ENCODE measurements around the gene MARK2.

MARK2 gene

GRCh38 chr11:63920126-63920938, 81.4 kb downstream of the MARK2 start:
- no peak for DNase-seq (ENCODE audit: low read depth in 2 of 3, low spot score in 1 of 3)

- no peak for DNase-seq (ENCODE audit: low read depth in 2 of 3, low spot score in 1 of 3)
Measured at GRCh38 chr11:63920939-63921417, 82.1 kb downstream of the MARK2 start.

- DNase-seq (ENCODE audit: low read depth in 2 of 3, low spot score in 1 of 3) = no peak
Measured at GRCh38 chr11:63922673-63923192, 83.8 kb downstream of the MARK2 start.

- no peak for DNase-seq (ENCODE audit: low read depth in 2 of 3, low spot score in 1 of 3)
Measured at GRCh38 chr11:63923319-63923718, 84.4 kb downstream of the MARK2 start.

GRCh38 chr11:63929616-63930015, 90.7 kb downstream of the MARK2 start:
- no peak for DNase-seq (ENCODE audit: low read depth in 2 of 3, low spot score in 1 of 3)

GRCh38 chr11:63931045-63931444, 92.1 kb downstream of the MARK2 start:
- DNase-seq (ENCODE audit: low read depth in 2 of 3, low spot score in 1 of 3) = no peak

- DNase-seq (ENCODE audit: low read depth in 2 of 3, low spot score in 1 of 3) = no peak
Measured at GRCh38 chr11:63931876-63932275, 93.0 kb downstream of the MARK2 start.

- no peak for DNase-seq (ENCODE audit: low read depth in 2 of 3, low spot score in 1 of 3)
Measured at GRCh38 chr11:63933459-63933858, 94.5 kb downstream of the MARK2 start.

- no peak for DNase-seq (ENCODE audit: low read depth in 2 of 3, low spot score in 1 of 3)
Measured at GRCh38 chr11:63937713-63938478, 99.0 kb downstream of the MARK2 start.

- peak; percentile 87 to 93 (median 92) for DNase-seq (ENCODE audit: low read depth in 2 of 3, low spot score in 1 of 3)
Measured at GRCh38 chr11:63938479-63939396, 99.8 kb downstream of the MARK2 start, which contains the start of gene NAA40. NAA40 (plus strand) TSS chr11:63939002; CDS start chr11:63939097, 95 bp downstream.

- DNase-seq (ENCODE audit: low read depth in 2 of 3, low spot score in 1 of 3) = no peak
Measured at GRCh38 chr11:63939397-63939891, 100.5 kb downstream of the MARK2 start.

- DNase-seq (ENCODE audit: low read depth in 2 of 3, low spot score in 1 of 3) = no peak
Measured at GRCh38 chr11:63940786-63941185, 101.9 kb downstream of the MARK2 start.

- DNase-seq (ENCODE audit: low read depth in 2 of 3, low spot score in 1 of 3) = no peak
Measured at GRCh38 chr11:63941901-63942300, 103.0 kb downstream of the MARK2 start.

GRCh38 chr11:63942803-63943202, 103.9 kb downstream of the MARK2 start:
- DNase-seq (ENCODE audit: low read depth in 2 of 3, low spot score in 1 of 3) = no peak

GRCh38 chr11:63944987-63945386, 106.1 kb downstream of the MARK2 start:
- no peak for DNase-seq (ENCODE audit: low read depth in 2 of 3, low spot score in 1 of 3)

- peak; percentile 17 to 32 (median 30) for DNase-seq (ENCODE audit: low read depth in 2 of 3, low spot score in 1 of 3)
Measured at GRCh38 chr11:63945477-63946163, 106.7 kb downstream of the MARK2 start.

GRCh38 chr11:63951779-63952536, 113.0 kb downstream of the MARK2 start:
- no peak for DNase-seq (ENCODE audit: low read depth in 2 of 3, low spot score in 1 of 3)

- DNase-seq (ENCODE audit: low read depth in 2 of 3, low spot score in 1 of 3) = no peak
Measured at GRCh38 chr11:63952570-63952969, 113.7 kb downstream of the MARK2 start.

GRCh38 chr11:63958008-63958407, 119.1 kb downstream of the MARK2 start:
- DNase-seq (ENCODE audit: low read depth in 2 of 3, low spot score in 1 of 3) = no peak
